ENCODE results near the gene OTUD5.
"Not testable (repeated sequence)": the region's sequence is repeated elsewhere in the genome, so short reads cannot be mapped to it uniquely, and the experiment has no call there.

OTUD5 gene

GRCh38 chrX:48890934-48891401 is 66.4 kb downstream of the OTUD5 start:
- H3K9ac ChIP-seq (ENCODE audit: low read length), result no peak overlapping the region
- no peaks in the 10 kb centered on the region for H3K27me3 ChIP-seq (ENCODE audit: control insufficient read depth, insufficient read depth, low read length)
- H3K4me1 ChIP-seq (ENCODE audit: control insufficient read depth, low read depth, low read length), result no peaks in the 10 kb centered on the region
- peak overlapping the region; percentile 59 for H3K4me3 ChIP-seq (ENCODE audit: low read length)
- peaks cover 8% of the 10 kb centered on the region for H3K9me3 ChIP-seq (ENCODE audit: control insufficient read depth, low read depth, low read length)
- no peak overlapping the region for H3K27ac ChIP-seq (ENCODE audit: low read length)
- peaks cover 10% of the 10 kb centered on the region for H3K36me3 ChIP-seq (ENCODE audit: control insufficient read depth, low read depth, low read length)

GRCh38 chrX:48890296-48890925 is 67.0 kb downstream of the OTUD5 start:
- Histone ChIP-seq H3K4me3 (ENCODE audit: low read length) (peak overlapping the region; percentile 59), H3K27ac (ENCODE audit: low read length) (no peak overlapping the region), H3K4me1 (ENCODE audit: control insufficient read depth, low read depth, low read length) (no peaks in the 10 kb centered on the region), H3K36me3 (ENCODE audit: control insufficient read depth, low read depth, low read length) (peaks cover 10% of the 10 kb centered on the region), H3K9ac (ENCODE audit: low read length) (no peak overlapping the region), H3K27me3 (ENCODE audit: control insufficient read depth, insufficient read depth, low read length) (no peaks in the 10 kb centered on the region), H3K9me3 (ENCODE audit: control insufficient read depth, low read depth, low read length) (peaks cover 8% of the 10 kb centered on the region)

DNA sequence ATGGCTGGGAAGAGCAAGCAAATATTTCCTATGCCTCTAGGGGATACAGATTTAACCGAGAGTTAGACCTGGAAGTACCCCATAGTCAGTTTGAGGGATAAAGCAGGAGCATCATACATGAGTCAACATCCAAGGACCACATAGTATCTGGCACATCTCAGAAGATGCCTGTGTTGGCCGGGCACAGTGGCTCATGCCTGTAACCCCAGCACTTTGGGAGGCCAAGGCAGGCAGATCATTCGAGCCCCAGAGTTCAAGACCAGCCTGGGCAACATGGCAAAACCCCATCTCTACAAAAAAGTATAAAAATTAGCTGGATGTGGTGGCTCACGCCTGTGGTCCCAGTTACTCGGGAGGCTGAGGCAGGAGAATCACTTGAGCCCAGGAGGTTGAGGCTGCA is 70.8 kb downstream of the OTUD5 start:
- H3K27ac ChIP-seq (ENCODE audit: low read length); H3K27me3 ChIP-seq (ENCODE audit: control insufficient read depth, insufficient read depth, low read length); H3K9ac ChIP-seq (ENCODE audit: low read length); H3K4me1 ChIP-seq (ENCODE audit: control insufficient read depth, low read depth, low read length); H3K4me3 ChIP-seq (ENCODE audit: low read length); H3K9me3 ChIP-seq (ENCODE audit: control insufficient read depth, low read depth, low read length); H3K36me3 ChIP-seq (ENCODE audit: control insufficient read depth, low read depth, low read length): not testable (repeated sequence)

DNA sequence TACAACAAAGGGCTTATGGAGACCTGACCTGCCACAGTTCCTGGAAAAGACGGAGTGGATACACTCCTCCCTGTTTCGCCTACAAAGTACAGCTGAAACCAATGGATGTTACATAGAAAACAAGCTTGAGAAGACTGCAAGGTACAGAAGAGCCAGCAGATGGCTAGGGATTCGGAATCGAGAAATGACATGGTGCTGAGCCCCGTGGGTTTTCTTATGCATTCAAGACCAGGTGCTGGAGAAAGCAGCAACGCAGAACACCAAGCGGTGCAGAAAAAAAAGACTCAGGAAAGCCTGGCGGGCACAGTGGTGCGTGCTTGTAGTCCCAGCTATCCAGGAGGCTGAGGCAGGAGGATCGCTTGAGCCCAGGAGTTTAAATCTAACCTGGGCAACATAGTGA is 73.7 kb downstream of the OTUD5 start:
- no peak overlapping the region for H3K9ac ChIP-seq (ENCODE audit: low read length)
- H3K4me1 ChIP-seq (ENCODE audit: control insufficient read depth, low read depth, low read length), result no peaks in the 10 kb centered on the region
- H3K27me3 ChIP-seq (ENCODE audit: control insufficient read depth, insufficient read depth, low read length), result no peaks in the 10 kb centered on the region
- no peak overlapping the region for H3K4me3 ChIP-seq (ENCODE audit: low read length)
- H3K36me3 ChIP-seq (ENCODE audit: control insufficient read depth, low read depth, low read length), result no peaks in the 10 kb centered on the region
- peaks cover 2% of the 10 kb centered on the region for H3K9me3 ChIP-seq (ENCODE audit: control insufficient read depth, low read depth, low read length)
- no peak overlapping the region for H3K27ac ChIP-seq (ENCODE audit: low read length)

DNA sequence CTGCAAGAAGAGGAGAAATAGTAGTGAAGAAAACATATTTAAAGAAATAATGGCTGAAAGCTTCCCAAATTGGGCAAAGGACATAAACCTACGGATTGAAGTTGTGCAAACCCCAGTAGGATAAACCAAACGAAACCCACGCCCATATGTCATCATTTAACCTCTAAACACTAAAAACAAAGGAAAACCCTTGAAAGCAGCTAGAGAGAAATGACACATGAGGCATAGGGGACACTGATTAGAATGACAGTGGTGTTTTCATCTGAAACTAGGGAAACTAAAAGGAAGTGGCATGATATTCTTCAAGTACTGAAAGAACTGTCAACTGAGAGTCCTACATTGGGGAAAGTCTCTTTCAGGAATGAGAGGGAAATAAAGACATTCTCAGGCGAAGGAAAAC is 80.5 kb downstream of the OTUD5 start:
- H3K36me3 ChIP-seq (ENCODE audit: control insufficient read depth, low read depth, low read length); H3K27ac ChIP-seq (ENCODE audit: low read length); H3K27me3 ChIP-seq (ENCODE audit: control insufficient read depth, insufficient read depth, low read length); H3K4me3 ChIP-seq (ENCODE audit: low read length); H3K9ac ChIP-seq (ENCODE audit: low read length); H3K4me1 ChIP-seq (ENCODE audit: control insufficient read depth, low read depth, low read length); H3K9me3 ChIP-seq (ENCODE audit: control insufficient read depth, low read depth, low read length): not testable (repeated sequence)

Data from iPS-18a (cell line).